PC-3 (cell line): ENCODE measurements around the gene HEXD. TPM values are rescaled to one million over a fixed set of nuclear protein-coding genes. Genes with fewer than 3 reads are reported as not detected.

ENCODE experiments used
- ATAC-seq: fragments of 200-7000 bp; cut with Tn5 transposase; 2 replicates; pipeline ENCODE4 v1.9.1; 2020; ENCODE audit warnings: mild to moderate bottlenecking, moderate library complexity
- Bru-seq: library from RNA; stranded (reverse); fragments of 400-500 nt; gene quantifications from one replicate; lab custom pipeline; 2021; lab: Mats Ljungman, UMichigan
- BruChase-seq, 2 experiments: library from RNA; stranded (reverse); fragments of 400-500 nt; gene quantifications; one replicate each; lab custom pipeline; 2021; lab: Mats Ljungman, UMichigan
- BruUV-seq: library from RNA; stranded (reverse); fragments of 400-500 nt; replicated peaks from 2 replicates; lab custom pipeline; 2021; lab: Mats Ljungman, UMichigan
- CTCF ChIA-PET: fragments of 300-600 bp; sonication (Branson Sonifier 250); formaldehyde crosslinking; loops from one replicate; lab custom pipeline; 2022; ENCODE audit warnings: antibody characterized with exemption; lab: Charles Lee
- POLR2A ChIA-PET: fragments of 300-600 bp; sonication (Branson Sonifier 250); formaldehyde crosslinking; loops from one replicate; lab custom pipeline; 2022; ENCODE audit warnings: antibody characterized with exemption; ENCODE audit not compliant: unreplicated experiment; lab: Charles Lee
- DNase-seq: peaks from one replicate; pipeline ENCODE4 v3.0.0-alpha.2; 2015
- H2AFZ ChIP-seq: fragments of 300-600 bp; sonication (generic); 2 replicates; pipeline ENCODE4 v1.6.0; 2016; ENCODE audit warnings: antibody characterized with exemption, low read length
- H3F3A ChIP-seq: fragments of 300-600 bp; sonication (generic); one replicate; pipeline ENCODE4 v1.6.0; 2017; ENCODE audit warnings: antibody characterized with exemption, low read length, control low read depth, mild to moderate bottlenecking; ENCODE audit not compliant: unreplicated experiment
- H3K27ac ChIP-seq: fragments of 300-600 bp; sonication (generic); 2 replicates; pipeline ENCODE4 v1.5.1; 2016; ENCODE audit warnings: mild to moderate bottlenecking, low read length
- H3K27me3 ChIP-seq: fragments of 300-600 bp; sonication (generic); 2 replicates; pipeline ENCODE4 v1.6.1; 2016; ENCODE audit warnings: low read length, mixed read lengths
- H3K36me3 ChIP-seq: fragments of 300-600 bp; sonication (generic); 2 replicates; pipeline ENCODE4 v1.6.1; 2016; ENCODE audit warnings: low read depth, mixed run types, low read length, mixed read lengths
- H3K4me1 ChIP-seq: fragments of 300-600 bp; sonication (generic); 2 replicates; pipeline ENCODE4 v1.5.1; 2016; ENCODE audit warnings: low read length; ENCODE audit not compliant: insufficient read depth
- H3K4me2 ChIP-seq: fragments of 300-600 bp; sonication (generic); 2 replicates; pipeline ENCODE4 v1.6.0; 2016; ENCODE audit warnings: low read length
- H3K4me3 ChIP-seq: fragments of 300-600 bp; sonication (generic); 2 replicates; pipeline ENCODE4 v1.5.1; 2016; ENCODE audit warnings: mild to moderate bottlenecking, low read length, mixed read lengths
- H3K79me2 ChIP-seq: fragments of 300-600 bp; sonication (generic); 2 replicates; pipeline ENCODE4 v1.6.1; 2017; ENCODE audit warnings: low read length, mixed read lengths
- H3K9ac ChIP-seq: fragments of 300-600 bp; sonication (generic); 2 replicates; pipeline ENCODE4 v1.6.0; 2016; ENCODE audit warnings: mild to moderate bottlenecking, low read length
- H3K9me2 ChIP-seq: fragments of 300-600 bp; sonication (generic); replicated peaks from 2 replicates; pipeline ENCODE4 v1.6.1; 2016; ENCODE audit warnings: mixed run types, low read length, mixed read lengths
- H3K9me3 ChIP-seq: fragments of 300-600 bp; sonication (generic); 2 replicates; pipeline ENCODE4 v1.6.1; 2016; ENCODE audit warnings: low read length, mixed read lengths
- H4K20me1 ChIP-seq: fragments of 300-600 bp; sonication (generic); 2 replicates; pipeline ENCODE4 v1.6.1; 2016; ENCODE audit warnings: low read length, mixed read lengths
- CTCF ChIP-seq: fragments of 300-600 bp; sonication (generic); conservative IDR thresholded peaks from 2 replicates; pipeline ENCODE4 v1.5.1; 2017; ENCODE audit warnings: antibody characterized with exemption, low read depth, mild to moderate bottlenecking, low read length
- EZH2 ChIP-seq: fragments of 300-600 bp; sonication (generic); IDR thresholded peaks from one replicate; pipeline ENCODE4 v1.6.1; 2017; ENCODE audit warnings: antibody characterized with exemption, mild to moderate bottlenecking, low read length; ENCODE audit not compliant: unreplicated experiment
- EZH2phosphoT487 ChIP-seq: fragments of 300-600 bp; sonication (generic); IDR thresholded peaks from 2 replicates; pipeline ENCODE4 v1.6.1; 2018; ENCODE audit warnings: mild to moderate bottlenecking, antibody characterized with exemption, low read length, borderline replicate concordance
- intact Hi-C: fragments of 100-400 bp; cut with micrococcal nuclease; formaldehyde crosslinking; loops from 2 replicates; pipeline ENCODE4 v1.9.0; 2023
- long read RNA-seq: library from polyadenylated mRNA; unstranded; transcript quantifications from one replicate; pipeline ENCODE4 v2.0.0, GENCODE V29; 2021; ENCODE audit not compliant: unreplicated experiment
- total RNA-seq: library from RNA; depleted of rRNA; stranded (reverse); fragments of >200 nt; gene quantifications from 2 replicates; pipeline ENCODE4 v1.2.3, GENCODE V29; 2014; rRNA removed

HEXD gene
- total RNA-seq (12.7 and 18.3 TPM in 2 replicates), Bru-seq, nascent RNA (percentile 56 among the genes with signal in this experiment), BruChase-seq, experiment 1, labeled RNA remaining after a 6-hour chase (percentile 53 among the genes with signal in this experiment), BruChase-seq, experiment 2, labeled RNA remaining after a 2-hour chase (percentile 55 among the genes with signal in this experiment)
- long read RNA-seq, partial matches to known transcripts: 28 of 63 reads
- long read RNA-seq, other reads (novel, unspliced or antisense): 28 of 63 reads

GRCh38 chr17:82418001-82418986 is at the start of gene HEXD, which contains the start of gene OGFOD3:
TSS of gene HEXD (plus strand) at chr17:82418347. CDS start at chr17:82419800, 1,453 bp downstream.
TSS of gene OGFOD3 (minus strand) at chr17:82418586. CDS start at chr17:82418485, 101 bp downstream.
- peak; percentile 91 for DNase-seq

GRCh38 chr17:82369211-82369610 is 48.9 kb upstream of the HEXD start:
- TF ChIP-seq EZH2phosphoT487: no peak
- no peak for TF ChIP-seq EZH2
- no peak for TF ChIP-seq CTCF
- H3K36me3 ChIP-seq: no peaks in the 10 kb centered on the region
- CTCF ChIA-PET: no interaction called here
- no peaks in the 10 kb centered on the region for H3K27me3 ChIP-seq
- H3K9me3 ChIP-seq: no peaks in the 10 kb centered on the region
- no peaks in the 10 kb centered on the region for H4K20me1 ChIP-seq
- no peaks in the 10 kb centered on the region for H3F3A ChIP-seq
- no peaks in the 10 kb centered on the region for H3K9me2 ChIP-seq
- intact Hi-C loops: no loop called here
- H3K4me3 ChIP-seq: no peak overlapping the region
- peaks cover 6% of the 10 kb centered on the region; the same call in 1 of the 2 replicates for H3K4me1 ChIP-seq
- POLR2A ChIA-PET: no interaction called here
- no peak for ATAC-seq
- BruUV-seq: no TSS peak
- H2AFZ ChIP-seq: no peak overlapping the region
- no peak overlapping the region for H3K27ac ChIP-seq
- no peak overlapping the region for H3K4me2 ChIP-seq
- H3K79me2 ChIP-seq: no peaks in the 10 kb centered on the region
- DNase-seq: no peak
- H3K9ac ChIP-seq: no peak overlapping the region

More at GRCh38 chr17:82418001-82418986, at the start of gene HEXD, which contains the start of gene OGFOD3:
- CTCF ChIA-PET: interaction anchor here (0.6 to 0.7 kb wide), 2 partner anchors 120 to 136 kb away, joined by 3 to 6 read pairs; no protein-coding TSS in a partner anchor
- no peaks in the 10 kb centered on the region for H3K9me2 ChIP-seq
- peaks cover 11% of the 10 kb centered on the region for H3K4me1 ChIP-seq
- POLR2A ChIA-PET: interaction anchor here (0.6 kb wide), 1 partner anchor 101 kb away, joined by 3 read pairs; the partner anchor contains the start of gene FOXK2
- H3K4me2 ChIP-seq: peak within 1 kb of the TSS; percentile 99
- ATAC-seq: peak; percentile 82
- no peaks in the 10 kb centered on the region for H3K36me3 ChIP-seq
- BruUV-seq: no TSS peak
- peaks cover 20% of the 10 kb centered on the region; the same call in 1 of the 2 replicates for H4K20me1 ChIP-seq
- no peak for TF ChIP-seq EZH2
- TF ChIP-seq CTCF: no peak
- TF ChIP-seq EZH2phosphoT487: no peak
- peak within 1 kb of the TSS; percentile 82 for H2AFZ ChIP-seq
- H3K9me3 ChIP-seq: no peaks in the 10 kb centered on the region
- H3K4me3 ChIP-seq: peak within 1 kb of the TSS; percentile 97
- no peaks in the 10 kb centered on the region for H3K27me3 ChIP-seq
- peaks cover 6% of the 10 kb centered on the region for H3K79me2 ChIP-seq
- H3K9ac ChIP-seq: peak within 1 kb of the TSS; percentile 87
- H3F3A ChIP-seq: no peaks in the 10 kb centered on the region
- H3K27ac ChIP-seq: peak within 1 kb of the TSS; percentile 42; the same call in 1 of the 2 replicates
- intact Hi-C loops: loop anchor here (10.0 kb wide), 1 partner anchor 77 kb away; no protein-coding TSS in a partner anchor
